ENCODE data around the gene TCEAL7.
"Not testable (repeated sequence)": the region's sequence is repeated elsewhere in the genome, so short reads cannot be mapped to it uniquely, and the experiment has no call there.

The TCEAL7 gene, protein sequence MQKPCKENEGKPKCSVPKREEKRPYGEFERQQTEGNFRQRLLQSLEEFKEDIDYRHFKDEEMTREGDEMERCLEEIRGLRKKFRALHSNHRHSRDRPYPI

DNA sequence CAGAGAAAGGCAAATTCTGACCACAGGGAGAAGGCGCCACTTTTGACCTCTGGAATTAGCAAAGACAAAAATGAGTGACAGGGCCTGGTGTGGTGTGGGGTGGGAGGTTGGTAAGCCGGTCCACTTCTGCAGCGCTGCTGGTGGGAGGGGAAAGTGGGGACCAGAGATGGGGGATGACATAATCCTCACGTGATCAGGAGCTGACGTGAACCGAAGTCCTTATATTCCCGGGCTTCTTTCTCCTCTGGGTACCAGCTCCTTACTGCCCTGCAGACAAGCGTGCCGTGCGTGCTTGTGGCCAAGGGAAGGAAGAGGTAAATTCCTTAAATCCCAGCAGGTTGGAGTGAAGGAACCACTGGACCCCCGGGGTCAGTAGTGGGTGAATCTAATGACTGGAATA lies at the start of gene TCEAL7:
Gene TCEAL7, plus strand, starts transcription at position 249 of the 400 bp plus-strand sequence. CDS start 1,165 bp downstream, outside the sequence.
- Mint-ChIP-seq H3K27me3 (peaks cover 23% of the 10 kb centered on the region), H3K9me3 (no peaks in the 10 kb centered on the region), H3K27ac (no peak within 1 kb of the TSS), H3K4me1 (no peaks in the 10 kb centered on the region), H3K36me3 (no peaks in the 10 kb centered on the region), H3K4me3 (no peak within 1 kb of the TSS)
- no peak for ATAC-seq

DNA sequence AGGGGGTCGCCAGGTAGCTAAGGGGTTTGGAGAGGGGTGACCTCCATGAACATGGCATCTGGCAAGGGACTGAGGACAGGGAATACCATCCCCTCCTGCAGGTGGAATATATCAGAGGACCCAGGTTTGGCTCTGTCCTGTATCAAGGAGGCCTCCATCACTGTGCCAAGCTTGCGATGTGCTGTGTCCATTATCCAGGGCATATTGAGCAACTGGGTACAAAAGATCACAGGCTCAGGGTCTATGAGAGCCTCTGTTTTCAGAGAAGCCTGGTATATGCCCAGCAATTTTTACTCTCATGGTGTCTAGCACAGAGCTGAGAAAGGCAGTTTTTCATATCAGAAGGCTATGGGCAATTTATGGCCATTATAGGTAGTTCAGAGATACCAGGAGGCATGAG lies 36.9 kb upstream of the TCEAL7 start:
- no peaks in the 10 kb centered on the region for H3K4me1 Mint-ChIP-seq
- no peak overlapping the region for H3K27ac Mint-ChIP-seq
- H3K27me3 Mint-ChIP-seq = no peaks in the 10 kb centered on the region
- no peak for ATAC-seq
- no peaks in the 10 kb centered on the region for H3K9me3 Mint-ChIP-seq
- no peak overlapping the region for H3K4me3 Mint-ChIP-seq
- no peaks in the 10 kb centered on the region for H3K36me3 Mint-ChIP-seq

DNA sequence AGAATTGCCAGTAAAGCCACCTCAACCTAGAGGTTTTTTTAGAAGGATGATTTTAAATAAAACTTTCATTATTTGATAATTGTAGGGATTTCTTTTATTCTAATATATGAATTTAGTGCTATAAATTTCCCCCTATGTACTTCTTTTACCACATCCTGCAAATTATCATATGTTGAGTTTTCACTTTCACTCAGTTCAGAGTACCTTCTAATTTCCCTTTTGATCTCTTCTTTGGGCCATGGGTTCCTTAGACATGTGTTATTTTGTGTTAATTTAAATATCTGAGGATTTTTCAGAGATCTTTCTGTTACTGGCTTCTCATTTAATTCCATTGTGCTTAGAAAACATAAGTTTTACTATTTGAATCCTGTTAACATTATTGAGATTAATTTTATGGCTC lies 25.3 kb upstream of the TCEAL7 start:
- H3K9me3 Mint-ChIP-seq = no peaks in the 10 kb centered on the region
- H3K36me3 Mint-ChIP-seq = no peaks in the 10 kb centered on the region
- no peaks in the 10 kb centered on the region for H3K27me3 Mint-ChIP-seq
- no peak overlapping the region for H3K4me3 Mint-ChIP-seq
- ATAC-seq = no peak
- no peak overlapping the region for H3K27ac Mint-ChIP-seq
- peaks cover 4% of the 10 kb centered on the region for H3K4me1 Mint-ChIP-seq

DNA sequence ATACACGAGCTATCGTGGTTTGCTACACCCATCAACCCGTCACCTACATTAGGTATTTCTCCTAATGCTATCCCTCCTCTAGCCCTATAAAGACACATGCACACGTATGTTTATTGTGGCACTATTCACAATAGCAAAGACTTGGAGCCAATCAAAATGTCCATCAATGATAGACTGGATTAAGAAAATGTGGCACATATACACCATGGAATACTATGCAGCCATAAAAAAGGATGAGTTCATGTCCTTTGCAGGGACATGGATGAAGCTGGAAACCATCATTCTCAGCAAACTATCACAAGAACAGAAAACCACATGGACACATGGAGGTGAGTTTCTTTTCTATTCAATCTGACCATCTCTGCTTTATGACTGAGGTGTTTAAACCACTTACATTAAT lies 24.4 kb upstream of the TCEAL7 start:
- not testable (repeated sequence) for H3K9me3 Mint-ChIP-seq, H3K4me1 Mint-ChIP-seq

DNA sequence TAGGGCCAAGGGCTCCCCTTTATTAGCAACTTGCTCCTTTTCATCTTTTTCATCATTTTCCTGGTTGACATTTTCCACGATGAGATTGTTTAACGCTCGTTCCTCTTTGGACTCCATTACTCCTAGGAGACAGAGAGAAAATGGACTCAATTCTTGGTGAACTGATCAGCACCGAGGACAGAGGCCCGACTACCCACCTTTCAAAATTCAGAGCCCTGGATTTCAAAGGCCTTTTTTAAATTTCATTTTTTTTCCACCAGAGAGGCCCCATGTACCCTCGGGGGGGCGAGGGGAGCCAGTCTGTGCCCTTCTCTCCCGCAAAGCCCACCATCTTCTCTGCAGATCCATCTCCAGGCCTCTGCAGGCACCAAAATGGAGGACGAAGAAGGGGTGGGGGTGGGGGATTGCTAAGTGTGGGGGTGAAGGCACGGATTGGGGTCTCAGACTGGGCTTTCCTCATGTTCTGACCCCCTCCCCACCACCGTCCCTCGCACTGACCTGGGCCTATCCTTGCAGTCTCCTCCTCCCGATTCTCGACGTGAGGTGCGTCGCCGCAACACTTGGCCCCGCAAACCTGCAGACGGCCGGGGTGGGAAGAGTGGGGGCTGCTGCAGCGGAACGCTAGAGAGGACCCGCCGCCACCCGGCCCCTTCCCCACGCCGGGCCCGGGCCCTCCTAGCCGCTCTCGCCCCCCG lies 20.0 kb upstream of the TCEAL7 start:
- H3K36me3 Mint-ChIP-seq = no peaks in the 10 kb centered on the region
- peak overlapping the region; percentile 83 for H3K4me3 Mint-ChIP-seq
- H3K9me3 Mint-ChIP-seq = no peaks in the 10 kb centered on the region
- peak; percentile 34 for ATAC-seq
- peaks cover 11% of the 10 kb centered on the region for H3K4me1 Mint-ChIP-seq
- H3K27ac Mint-ChIP-seq = no peak overlapping the region
- H3K27me3 Mint-ChIP-seq = no peaks in the 10 kb centered on the region

More for the DNA sequence above, 24.4 kb upstream of the TCEAL7 start:
- not testable (repeated sequence) for H3K36me3 Mint-ChIP-seq, H3K27ac Mint-ChIP-seq, H3K4me3 Mint-ChIP-seq, H3K27me3 Mint-ChIP-seq, ATAC-seq

DNA sequence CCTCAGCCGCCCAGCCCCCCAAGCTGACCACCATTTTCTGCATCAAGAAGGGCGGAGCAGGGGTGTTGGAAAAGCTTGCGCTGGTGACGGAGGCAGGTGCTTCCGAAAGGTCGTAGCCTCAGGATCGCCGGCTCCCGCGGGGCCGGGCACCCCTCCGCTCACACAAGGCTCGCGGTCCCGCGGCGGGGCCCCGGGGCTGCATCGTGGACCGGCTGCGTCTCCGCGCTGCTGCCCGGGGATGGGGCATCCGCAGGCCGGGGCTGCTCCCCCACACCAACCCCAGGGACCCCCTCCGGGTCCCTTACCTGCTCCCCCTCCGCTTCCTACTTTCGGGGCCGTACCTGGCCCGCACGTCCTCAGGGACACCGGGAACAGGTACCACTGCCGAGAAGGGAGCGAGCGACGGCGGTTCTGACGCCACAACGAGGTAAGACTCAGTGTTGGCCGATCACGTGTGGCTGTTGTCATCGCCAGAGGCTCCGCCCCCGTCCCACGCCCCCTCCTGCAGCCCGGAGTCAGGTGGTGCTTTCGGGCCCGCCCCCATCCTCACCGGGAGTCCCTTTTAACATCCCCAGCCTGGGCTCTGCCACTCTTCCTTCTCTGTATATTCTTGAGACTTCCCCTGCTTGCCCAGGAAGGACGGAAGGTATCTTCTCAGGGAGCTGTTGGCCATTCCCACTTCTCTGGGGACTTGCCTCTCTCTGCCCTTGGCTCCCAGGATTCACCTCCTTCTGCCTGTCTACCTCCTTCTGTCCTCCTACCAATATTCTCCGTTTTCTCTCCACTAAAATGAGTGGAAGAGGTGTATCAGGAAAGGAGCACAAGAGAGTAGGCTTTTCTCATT lies 19.3 kb upstream of the TCEAL7 start, which contains the start of gene BEX2:
Gene BEX2, minus strand, starts transcription at position 436 of the 844 bp plus-strand sequence. CDS start 1,014 bp downstream, outside the sequence.
- no peaks in the 10 kb centered on the region for H3K36me3 Mint-ChIP-seq
- H3K27me3 Mint-ChIP-seq = no peaks in the 10 kb centered on the region
- no peaks in the 10 kb centered on the region for H3K9me3 Mint-ChIP-seq
- H3K27ac Mint-ChIP-seq = peak within 1 kb of the TSS; percentile 42
- ATAC-seq = peak; percentile 99
- peak within 1 kb of the TSS; percentile 83 for H3K4me3 Mint-ChIP-seq
- peaks cover 11% of the 10 kb centered on the region for H3K4me1 Mint-ChIP-seq

DNA sequence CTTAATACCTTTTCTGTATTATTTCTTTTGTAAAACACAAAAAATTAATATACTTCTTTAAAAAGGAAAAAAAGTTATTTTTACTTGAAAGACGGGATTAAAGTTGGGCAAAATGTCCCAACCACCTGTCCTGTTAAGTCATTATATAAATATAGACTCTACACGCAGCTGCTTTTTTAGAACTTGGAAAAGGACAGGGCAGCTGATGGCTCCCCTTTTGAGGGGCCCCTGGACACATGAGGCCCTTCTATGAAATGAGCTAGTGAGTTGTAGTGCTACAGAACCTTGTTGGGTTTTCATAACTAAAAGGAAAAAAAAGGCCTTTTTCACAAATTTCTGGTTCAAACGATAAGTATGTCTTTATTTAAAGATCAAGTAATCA lies 18.6 kb upstream of the TCEAL7 start:
- Mint-ChIP-seq H3K36me3 (no peaks in the 10 kb centered on the region), H3K27me3 (no peaks in the 10 kb centered on the region), H3K9me3 (no peaks in the 10 kb centered on the region), H3K4me1 (peaks cover 11% of the 10 kb centered on the region), H3K4me3 (peak overlapping the region; percentile 83), H3K27ac (no peak overlapping the region)
- ATAC-seq = no peak

DNA sequence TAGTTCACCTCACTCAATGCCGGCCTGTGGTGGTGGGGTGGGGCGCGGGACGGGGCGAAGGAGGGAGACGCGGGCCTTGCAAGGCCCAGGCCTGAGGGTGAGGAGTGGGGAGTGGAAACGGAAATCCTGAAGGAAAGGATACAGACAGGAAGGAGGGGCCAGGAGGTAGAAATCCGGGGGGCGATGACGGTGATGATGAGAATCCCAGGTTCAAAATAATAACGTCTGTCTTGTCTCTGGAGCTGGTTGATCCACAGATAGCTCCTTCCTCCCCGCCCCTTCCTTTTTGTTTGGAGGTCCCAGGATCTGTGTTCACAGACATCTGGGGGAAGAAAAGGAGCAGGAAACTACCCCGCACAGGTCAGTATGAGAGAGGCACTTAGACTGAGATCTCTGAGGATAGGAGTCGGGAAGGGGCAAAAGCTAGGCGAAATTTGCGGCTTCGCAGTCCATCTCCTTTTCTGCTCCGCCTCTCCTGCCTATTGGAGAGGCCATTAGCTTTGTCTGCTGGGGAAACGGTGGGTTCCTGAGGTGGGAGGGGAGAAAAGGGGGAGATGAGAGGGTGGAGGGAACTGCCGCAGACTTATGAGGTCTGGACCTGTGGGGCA lies 746 bp downstream of the TCEAL7 start:
- no peak overlapping the region for H3K4me3 Mint-ChIP-seq
- H3K9me3 Mint-ChIP-seq = no peaks in the 10 kb centered on the region
- H3K27ac Mint-ChIP-seq = no peak overlapping the region
- no peaks in the 10 kb centered on the region for H3K4me1 Mint-ChIP-seq
- H3K27me3 Mint-ChIP-seq = peaks cover 23% of the 10 kb centered on the region
- H3K36me3 Mint-ChIP-seq = no peaks in the 10 kb centered on the region
- no peak for ATAC-seq

DNA sequence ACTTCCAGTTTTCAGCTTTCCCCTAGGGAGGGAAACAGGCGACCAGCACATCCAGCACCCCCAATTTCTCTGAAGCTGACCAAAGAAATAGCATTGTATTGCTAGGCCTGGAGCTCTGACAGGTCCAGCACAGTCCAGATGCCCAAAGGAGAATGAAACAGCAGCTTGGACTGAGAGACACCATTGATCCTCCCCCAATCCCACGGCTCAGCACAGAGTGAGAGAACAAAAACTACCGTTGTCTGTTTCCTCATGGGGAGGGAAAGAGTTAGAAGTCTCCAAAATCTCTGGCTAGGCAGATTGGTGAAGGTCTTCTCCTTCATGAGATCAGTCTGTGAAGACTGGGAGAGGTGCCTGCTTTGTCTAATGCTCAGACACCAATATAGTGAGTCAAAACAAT lies 8.6 kb downstream of the TCEAL7 start:
- ATAC-seq = no peak
- no peak overlapping the region for H3K27ac Mint-ChIP-seq
- no peaks in the 10 kb centered on the region for H3K36me3 Mint-ChIP-seq
- no peaks in the 10 kb centered on the region for H3K9me3 Mint-ChIP-seq
- no peak overlapping the region for H3K4me3 Mint-ChIP-seq
- H3K27me3 Mint-ChIP-seq = no peaks in the 10 kb centered on the region
- H3K4me1 Mint-ChIP-seq = no peaks in the 10 kb centered on the region

DNA sequence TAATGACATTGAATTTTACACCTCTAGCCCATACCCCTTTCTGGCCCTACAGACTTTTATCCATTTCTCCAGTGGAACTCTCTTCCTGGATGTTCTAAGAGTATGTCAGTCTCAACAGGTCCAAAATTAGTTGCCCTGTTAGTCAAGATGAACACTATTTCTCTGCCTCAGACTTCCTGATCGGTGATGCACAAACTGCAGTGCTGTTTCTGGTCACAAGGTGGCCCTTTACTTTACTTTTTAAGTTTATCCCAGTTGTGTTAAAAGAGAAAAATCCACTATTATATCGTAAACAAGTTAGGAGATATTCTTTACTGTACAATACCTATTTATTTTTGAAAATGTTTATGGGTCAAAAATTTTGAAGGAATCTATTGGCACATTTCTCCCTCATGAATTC lies 13.1 kb downstream of the TCEAL7 start:
- no peak overlapping the region for H3K4me3 Mint-ChIP-seq
- no peaks in the 10 kb centered on the region for H3K36me3 Mint-ChIP-seq
- no peak overlapping the region for H3K27ac Mint-ChIP-seq
- no peaks in the 10 kb centered on the region for H3K4me1 Mint-ChIP-seq
- peaks cover 7% of the 10 kb centered on the region for H3K27me3 Mint-ChIP-seq
- no peaks in the 10 kb centered on the region for H3K9me3 Mint-ChIP-seq
- ATAC-seq = no peak

DNA sequence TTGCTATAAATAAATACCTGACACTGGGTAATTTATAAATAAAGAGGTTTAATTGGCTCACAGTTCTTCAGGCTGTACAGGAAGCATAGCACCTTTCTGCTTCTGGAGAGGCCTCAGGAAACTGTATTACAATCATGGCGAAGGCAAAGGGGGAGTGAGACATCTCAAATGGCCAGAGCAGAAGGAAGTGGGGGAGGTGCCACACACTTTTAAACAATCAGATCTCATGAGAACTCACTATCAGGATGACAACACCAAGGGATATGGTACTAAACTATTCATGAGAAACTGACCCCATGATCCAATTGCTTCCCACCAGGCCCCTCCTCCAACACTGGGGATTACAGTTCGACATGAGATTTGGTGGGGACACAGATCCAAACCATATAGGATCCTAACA lies 14.6 kb downstream of the TCEAL7 start:
- peaks cover 19% of the 10 kb centered on the region for H3K27me3 Mint-ChIP-seq
- H3K9me3 Mint-ChIP-seq = no peaks in the 10 kb centered on the region
- H3K4me3 Mint-ChIP-seq = no peak overlapping the region
- no peaks in the 10 kb centered on the region for H3K36me3 Mint-ChIP-seq
- ATAC-seq = no peak
- H3K27ac Mint-ChIP-seq = no peak overlapping the region
- no peaks in the 10 kb centered on the region for H3K4me1 Mint-ChIP-seq

DNA sequence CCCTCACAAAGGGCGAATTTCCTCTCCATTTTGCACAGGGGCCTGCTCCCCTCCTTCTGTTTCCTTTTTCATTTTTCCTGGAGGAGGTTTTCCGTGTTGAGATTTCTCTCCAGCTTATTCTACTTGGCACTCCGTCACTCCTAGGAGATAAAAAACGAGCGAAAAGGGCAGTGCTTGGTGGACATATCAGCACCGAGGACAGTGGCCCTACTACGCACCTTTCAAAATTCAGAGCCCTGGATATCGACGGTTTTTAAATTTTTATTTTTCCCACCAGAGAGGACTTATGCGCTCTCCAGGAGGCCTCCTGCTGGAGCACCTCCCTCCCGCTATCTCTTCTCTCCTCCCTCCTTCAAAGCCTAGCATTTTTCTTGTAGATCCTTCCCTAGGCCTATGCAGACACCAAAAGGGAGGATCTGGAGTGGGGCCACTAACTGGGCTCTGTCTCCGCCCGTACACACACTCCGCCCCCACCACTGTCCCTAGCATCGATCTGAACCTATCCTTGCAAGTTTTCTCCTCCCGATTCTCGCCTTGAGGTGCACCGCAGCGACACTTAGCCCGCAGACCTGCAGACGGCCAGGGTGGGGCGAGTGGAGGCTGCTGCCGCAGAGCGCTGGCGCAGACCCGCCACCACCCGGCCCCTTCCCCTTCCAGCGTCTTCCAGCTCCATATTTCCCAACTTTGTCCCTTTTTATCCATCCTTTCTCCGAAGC lies 17.8 kb downstream of the TCEAL7 start:
- no peaks in the 10 kb centered on the region for H3K36me3 Mint-ChIP-seq
- H3K4me3 Mint-ChIP-seq = no peak overlapping the region
- H3K27me3 Mint-ChIP-seq = peaks cover 19% of the 10 kb centered on the region
- no peaks in the 10 kb centered on the region for H3K9me3 Mint-ChIP-seq
- ATAC-seq = no peak
- no peak overlapping the region for H3K27ac Mint-ChIP-seq
- no peaks in the 10 kb centered on the region for H3K4me1 Mint-ChIP-seq

DNA sequence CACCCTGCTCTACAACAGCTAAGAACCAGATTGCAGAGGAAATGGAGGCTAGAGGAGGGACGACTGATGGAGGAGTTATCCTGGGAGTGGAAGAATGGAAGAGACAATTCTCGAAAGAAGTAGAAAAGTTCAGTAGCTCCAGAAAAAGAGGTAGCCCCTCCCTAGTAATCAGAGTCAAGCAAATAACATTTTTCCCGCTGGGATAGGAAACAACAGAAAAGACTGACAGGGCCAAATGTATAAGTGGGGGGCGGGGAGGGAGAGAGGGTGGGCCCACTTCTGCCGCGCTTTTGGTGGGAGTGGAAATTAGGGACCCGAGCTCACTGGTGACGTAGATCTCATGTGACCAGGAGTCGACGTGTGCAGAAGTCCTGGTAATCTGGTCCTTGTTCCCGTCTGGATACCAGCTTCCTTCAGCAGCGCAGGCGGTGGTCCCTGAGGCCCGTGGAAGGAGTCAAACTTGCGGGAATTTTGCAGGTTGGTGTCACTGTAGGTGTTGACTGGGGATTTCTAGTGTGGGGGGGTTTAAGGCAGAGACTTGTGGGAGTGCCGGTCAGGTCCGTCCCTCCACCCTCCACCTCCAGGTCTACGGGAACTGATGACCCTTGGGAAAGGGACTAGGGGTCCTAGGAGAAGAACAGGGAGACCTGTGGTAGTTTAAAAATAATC lies 26.2 kb downstream of the TCEAL7 start, which contains the start of gene TCEAL9:
Gene TCEAL9, plus strand, starts transcription at position 377 of the 669 bp plus-strand sequence. CDS start 1,179 bp downstream, outside the sequence.
- H3K4me1 Mint-ChIP-seq = peaks cover 18% of the 10 kb centered on the region
- H3K27ac Mint-ChIP-seq = no peak within 1 kb of the TSS
- ATAC-seq = no peak

DNA sequence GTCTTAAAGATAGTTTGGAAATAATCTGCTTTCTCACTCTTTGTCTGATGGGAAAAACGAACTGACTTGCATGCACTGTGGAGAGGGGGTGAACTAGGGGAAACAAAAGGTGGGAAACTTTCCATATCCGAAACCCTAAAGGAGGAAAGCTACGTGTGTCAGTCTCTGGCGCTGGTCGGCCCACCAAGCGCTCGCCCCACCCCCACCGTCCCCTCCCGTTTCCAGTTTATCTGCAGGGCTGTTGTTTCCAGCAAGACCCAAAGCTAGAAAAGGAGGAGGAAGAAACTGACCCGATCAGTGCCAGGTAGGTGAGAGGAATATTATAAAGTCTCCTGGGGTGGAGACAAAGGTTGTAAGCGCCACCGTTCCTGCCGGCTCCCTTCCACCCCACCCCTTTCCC lies 26.8 kb downstream of the TCEAL7 start:
- no peak for ATAC-seq
- Mint-ChIP-seq H3K27ac (no peak overlapping the region), H3K27me3 (peaks cover 11% of the 10 kb centered on the region), H3K9me3 (no peaks in the 10 kb centered on the region), H3K36me3 (no peaks in the 10 kb centered on the region), H3K4me3 (peak overlapping the region; percentile 80), H3K4me1 (peaks cover 18% of the 10 kb centered on the region)

More for the DNA sequence above, 26.2 kb downstream of the TCEAL7 start, which contains the start of gene TCEAL9:
- peaks cover 11% of the 10 kb centered on the region for H3K27me3 Mint-ChIP-seq
- peak within 1 kb of the TSS; percentile 80 for H3K4me3 Mint-ChIP-seq
- H3K9me3 Mint-ChIP-seq = no peaks in the 10 kb centered on the region
- H3K36me3 Mint-ChIP-seq = no peaks in the 10 kb centered on the region

Measured in stimulated activated memory B cell treated with anti-CD40 and anti-IgM and Interleukin-4, amounts not matched to agents 10 μg/mL and 1 μg/mL and 100 μg/mL, for 72 hours (primary cell).